Right forelimb (tissue), 1 donor: ENCODE data around the gene ZNF469.
A peak's percentile ranks its signal among the peaks of the same experiment; 100 is the strongest.

Experiments
- DNase-seq: peaks from one replicate; pipeline ENCODE4 v3.0.0-alpha.2; 2018

Gene ZNF469

GRCh38 chr16:88382491-88383400, at the start of gene ZNF469:
Gene ZNF469 (plus strand): TSS chr16:88382959. CDS start chr16:88427471, 44,512 bp downstream.
- DNase-seq: no peak

- no peak for DNase-seq
Measured at GRCh38 chr16:88333848-88334777, 48.6 kb upstream of the ZNF469 start.

GRCh38 chr16:88334778-88335720, 47.7 kb upstream of the ZNF469 start:
- DNase-seq: no peak

GRCh38 chr16:88337021-88337420, 45.7 kb upstream of the ZNF469 start:
- DNase-seq: no peak

GRCh38 chr16:88337538-88337937, 45.2 kb upstream of the ZNF469 start:
- no peak for DNase-seq

GRCh38 chr16:88338111-88338510, 44.6 kb upstream of the ZNF469 start:
- no peak for DNase-seq

- no peak for DNase-seq
Measured at GRCh38 chr16:88338896-88339295, 43.9 kb upstream of the ZNF469 start.

- DNase-seq: no peak
Measured at GRCh38 chr16:88339930-88340754, 42.6 kb upstream of the ZNF469 start.

- no peak for DNase-seq
Measured at GRCh38 chr16:88340755-88341150, 42.0 kb upstream of the ZNF469 start.

GRCh38 chr16:88341551-88342290, 41.0 kb upstream of the ZNF469 start:
- no peak for DNase-seq

GRCh38 chr16:88342491-88342890, 40.3 kb upstream of the ZNF469 start:
- DNase-seq: no peak

GRCh38 chr16:88343271-88343791, 39.4 kb upstream of the ZNF469 start:
- DNase-seq: no peak

- no peak for DNase-seq
Measured at GRCh38 chr16:88344411-88345030, 38.2 kb upstream of the ZNF469 start.

GRCh38 chr16:88345031-88345720, 37.6 kb upstream of the ZNF469 start:
- no peak for DNase-seq

GRCh38 chr16:88345721-88346560, 36.8 kb upstream of the ZNF469 start:
- DNase-seq: peak; percentile 60

GRCh38 chr16:88346680-88347505, 35.9 kb upstream of the ZNF469 start:
- DNase-seq: no peak

GRCh38 chr16:88347656-88348376, 34.9 kb upstream of the ZNF469 start:
- no peak for DNase-seq
